WTC11 (cell line): ENCODE results near the gene UBAC2. TPM values are rescaled to one million over a fixed set of nuclear protein-coding genes. Genes with fewer than 3 reads are reported as not detected.

Source experiments
- ATAC-seq: fragments of 200-7000 bp; cut with Tn5 transposase; 2 replicates; pipeline ENCODE4 v1.10.0; 2021; ENCODE audit warnings: mild to moderate bottlenecking, moderate library complexity
- CTCF ChIA-PET: fragments of 300-600 bp; sonication (Branson Sonifier 250); formaldehyde crosslinking; loops from one replicate; lab custom pipeline; 2021; ENCODE audit warnings: antibody characterized with exemption; lab: Charles Lee
- POLR2A ChIA-PET: fragments of 350-600 bp; sonication (Branson Sonifier 250); formaldehyde crosslinking; loops from one replicate; lab custom pipeline; 2021; ENCODE audit warnings: antibody characterized with exemption; lab: Charles Lee
- DNase-seq: peaks from one replicate; pipeline ENCODE4 v3.0.0; 2021; ENCODE audit warnings: low spot score
- H3K27ac Mint-ChIP-seq: 2 replicates; pipeline ENCODE4 v1.8.0; 2021; ENCODE audit warnings: mixed read lengths
- H3K27me3 Mint-ChIP-seq: 2 replicates; pipeline ENCODE4 v1.8.0; 2021; ENCODE audit warnings: low read depth, mild to moderate bottlenecking, moderate library complexity, mixed read lengths
- H3K36me3 Mint-ChIP-seq: 2 replicates; pipeline ENCODE4 v1.8.0; 2021; ENCODE audit warnings: mixed read lengths
- H3K4me1 Mint-ChIP-seq: 2 replicates; pipeline ENCODE4 v1.8.0; 2022; ENCODE audit warnings: mixed read lengths
- H3K4me3 Mint-ChIP-seq: 2 replicates; pipeline ENCODE4 v1.8.0; 2021; ENCODE audit warnings: mild to moderate bottlenecking, moderate library complexity, mixed read lengths
- H3K9me3 Mint-ChIP-seq: 2 replicates; pipeline ENCODE4 v1.8.0; 2021; ENCODE audit warnings: mixed read lengths
- CTCF ChIP-seq: fragments of 200-600 bp; IDR thresholded peaks from 2 replicates; pipeline ENCODE4 v1.8.0; 2022; ENCODE audit warnings: antibody characterized with exemption
- IRF1 ChIP-seq: sonication (generic); formaldehyde crosslinking; IDR thresholded peaks from 2 replicates; pipeline ENCODE4 v1.8.0; 2023; ENCODE audit warnings: missing genetic modification reagents
- IRF2 ChIP-seq: sonication (generic); formaldehyde crosslinking; IDR thresholded peaks from 2 replicates; pipeline ENCODE4 v1.8.0; 2022; ENCODE audit warnings: low read depth, missing genetic modification reagents, borderline replicate concordance
- NFE2L1 ChIP-seq: sonication (generic); formaldehyde crosslinking; IDR thresholded peaks from 2 replicates; pipeline ENCODE4 v1.8.1; 2023; ENCODE audit warnings: missing genetic modification reagents
- NR3C1 ChIP-seq: sonication (generic); formaldehyde crosslinking; conservative IDR thresholded peaks from 2 replicates; pipeline ENCODE4 v1.8.1; 2023; ENCODE audit warnings: low read depth, mild to moderate bottlenecking, missing genetic modification reagents
- SMAD4 ChIP-seq: sonication (generic); formaldehyde crosslinking; IDR thresholded peaks from 2 replicates; pipeline ENCODE4 v1.8.0; 2022; ENCODE audit warnings: mild to moderate bottlenecking, missing genetic modification reagents
- ZNF512 ChIP-seq: sonication (generic); formaldehyde crosslinking; IDR thresholded peaks from 2 replicates; pipeline ENCODE4 v1.8.1; 2022; ENCODE audit warnings: missing genetic modification reagents, borderline replicate concordance
- total RNA-seq: library from RNA; stranded (reverse); gene quantifications from 3 replicates; pipeline ENCODE4 v1.2.3, GENCODE V29; 2021
- TF ChIP-seq, protein P1 (sequence below): fragments of 250-450 bp; sonication (Bioruptor Pico); IDR thresholded peaks from 2 replicates; pipeline ENCODE4 v1.9.0; 2021; ENCODE audit warnings: mild to moderate bottlenecking
- TF ChIP-seq, protein P2 (sequence below): sonication (generic); formaldehyde crosslinking; IDR thresholded peaks from 2 replicates; pipeline ENCODE4 v1.8.0; 2023; ENCODE audit warnings: missing genetic modification reagents, mild to moderate bottlenecking, borderline replicate concordance
- TF ChIP-seq, protein P3 (sequence below): sonication (generic); formaldehyde crosslinking; IDR thresholded peaks from 2 replicates; pipeline ENCODE4 v1.8.0; 2023; ENCODE audit warnings: mild to moderate bottlenecking, missing genetic modification reagents
- TF ChIP-seq, protein P4 (sequence below): sonication (generic); formaldehyde crosslinking; IDR thresholded peaks from 2 replicates; pipeline ENCODE4 v1.8.1; 2023; ENCODE audit warnings: mild to moderate bottlenecking, missing genetic modification reagents

UBAC2 gene
- total RNA-seq, 1 experiment from 2014 or later, result 64.7 TPM

DNA sequence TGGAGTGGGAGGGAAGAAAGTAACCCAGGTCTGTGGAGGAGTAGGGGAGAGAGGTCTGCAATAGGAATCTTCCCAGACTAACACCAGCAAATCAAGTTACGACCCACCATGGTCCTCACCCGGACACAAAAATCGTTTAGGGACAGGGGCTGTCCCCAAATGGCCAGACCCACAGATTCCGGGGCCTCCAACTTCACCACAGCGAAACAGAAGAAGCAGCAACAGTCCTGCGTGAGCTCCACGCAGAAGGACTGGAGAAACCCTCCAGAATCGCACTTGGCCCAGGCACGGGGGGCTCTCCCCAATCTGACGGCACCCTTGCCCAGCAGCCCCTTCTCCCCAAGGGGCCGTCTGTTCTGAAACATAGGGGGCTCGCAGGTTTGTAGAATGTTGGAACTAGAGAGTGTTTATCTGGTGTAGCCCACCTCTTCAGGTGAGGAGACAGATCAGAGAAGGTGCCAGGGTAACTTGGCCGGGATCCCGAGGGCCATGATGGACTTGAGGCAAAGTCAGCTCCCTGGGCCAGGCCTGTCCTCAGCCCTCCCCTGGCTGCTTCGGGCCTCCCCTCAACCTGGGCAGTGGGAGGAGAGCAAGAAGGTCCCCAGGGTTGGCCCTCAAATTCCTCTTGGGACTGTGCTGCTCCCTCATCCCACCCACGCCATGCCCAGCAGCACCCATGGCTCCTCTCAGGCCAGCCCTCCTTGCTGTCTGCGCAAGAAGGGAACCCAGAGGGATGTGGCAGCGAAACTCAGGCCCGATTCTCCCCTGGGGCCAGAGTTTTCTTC is 189.1 kb downstream of the UBAC2 start:
- ChIA-PET CTCF (interaction anchor here (1.3 to 1.4 kb wide), 2 partner anchors 45 to 213 kb away, joined by 4 to 5 read pairs; no protein-coding TSS in a partner anchor), POLR2A (interaction anchor here (0.5 kb wide), 1 partner anchor 188 kb away, joined by 5 read pairs; no protein-coding TSS in a partner anchor)
- TF ChIP-seq NR3C1 (no peak), SMAD4 (no peak), NFE2L1 (CRISPR knock-in tag) (no peak), ZNF512 (CRISPR knock-in tag) (no peak), CTCF (no peak), IRF1 (no peak), IRF2 (CRISPR knock-in tag) (no peak)
- TF ChIP-seq, protein P1, sequence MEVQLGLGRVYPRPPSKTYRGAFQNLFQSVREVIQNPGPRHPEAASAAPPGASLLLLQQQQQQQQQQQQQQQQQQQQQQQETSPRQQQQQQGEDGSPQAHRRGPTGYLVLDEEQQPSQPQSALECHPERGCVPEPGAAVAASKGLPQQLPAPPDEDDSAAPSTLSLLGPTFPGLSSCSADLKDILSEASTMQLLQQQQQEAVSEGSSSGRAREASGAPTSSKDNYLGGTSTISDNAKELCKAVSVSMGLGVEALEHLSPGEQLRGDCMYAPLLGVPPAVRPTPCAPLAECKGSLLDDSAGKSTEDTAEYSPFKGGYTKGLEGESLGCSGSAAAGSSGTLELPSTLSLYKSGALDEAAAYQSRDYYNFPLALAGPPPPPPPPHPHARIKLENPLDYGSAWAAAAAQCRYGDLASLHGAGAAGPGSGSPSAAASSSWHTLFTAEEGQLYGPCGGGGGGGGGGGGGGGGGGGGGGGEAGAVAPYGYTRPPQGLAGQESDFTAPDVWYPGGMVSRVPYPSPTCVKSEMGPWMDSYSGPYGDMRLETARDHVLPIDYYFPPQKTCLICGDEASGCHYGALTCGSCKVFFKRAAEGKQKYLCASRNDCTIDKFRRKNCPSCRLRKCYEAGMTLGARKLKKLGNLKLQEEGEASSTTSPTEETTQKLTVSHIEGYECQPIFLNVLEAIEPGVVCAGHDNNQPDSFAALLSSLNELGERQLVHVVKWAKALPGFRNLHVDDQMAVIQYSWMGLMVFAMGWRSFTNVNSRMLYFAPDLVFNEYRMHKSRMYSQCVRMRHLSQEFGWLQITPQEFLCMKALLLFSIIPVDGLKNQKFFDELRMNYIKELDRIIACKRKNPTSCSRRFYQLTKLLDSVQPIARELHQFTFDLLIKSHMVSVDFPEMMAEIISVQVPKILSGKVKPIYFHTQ (CRISPR knock-in tag), result no peak
- TF ChIP-seq, protein P2, sequence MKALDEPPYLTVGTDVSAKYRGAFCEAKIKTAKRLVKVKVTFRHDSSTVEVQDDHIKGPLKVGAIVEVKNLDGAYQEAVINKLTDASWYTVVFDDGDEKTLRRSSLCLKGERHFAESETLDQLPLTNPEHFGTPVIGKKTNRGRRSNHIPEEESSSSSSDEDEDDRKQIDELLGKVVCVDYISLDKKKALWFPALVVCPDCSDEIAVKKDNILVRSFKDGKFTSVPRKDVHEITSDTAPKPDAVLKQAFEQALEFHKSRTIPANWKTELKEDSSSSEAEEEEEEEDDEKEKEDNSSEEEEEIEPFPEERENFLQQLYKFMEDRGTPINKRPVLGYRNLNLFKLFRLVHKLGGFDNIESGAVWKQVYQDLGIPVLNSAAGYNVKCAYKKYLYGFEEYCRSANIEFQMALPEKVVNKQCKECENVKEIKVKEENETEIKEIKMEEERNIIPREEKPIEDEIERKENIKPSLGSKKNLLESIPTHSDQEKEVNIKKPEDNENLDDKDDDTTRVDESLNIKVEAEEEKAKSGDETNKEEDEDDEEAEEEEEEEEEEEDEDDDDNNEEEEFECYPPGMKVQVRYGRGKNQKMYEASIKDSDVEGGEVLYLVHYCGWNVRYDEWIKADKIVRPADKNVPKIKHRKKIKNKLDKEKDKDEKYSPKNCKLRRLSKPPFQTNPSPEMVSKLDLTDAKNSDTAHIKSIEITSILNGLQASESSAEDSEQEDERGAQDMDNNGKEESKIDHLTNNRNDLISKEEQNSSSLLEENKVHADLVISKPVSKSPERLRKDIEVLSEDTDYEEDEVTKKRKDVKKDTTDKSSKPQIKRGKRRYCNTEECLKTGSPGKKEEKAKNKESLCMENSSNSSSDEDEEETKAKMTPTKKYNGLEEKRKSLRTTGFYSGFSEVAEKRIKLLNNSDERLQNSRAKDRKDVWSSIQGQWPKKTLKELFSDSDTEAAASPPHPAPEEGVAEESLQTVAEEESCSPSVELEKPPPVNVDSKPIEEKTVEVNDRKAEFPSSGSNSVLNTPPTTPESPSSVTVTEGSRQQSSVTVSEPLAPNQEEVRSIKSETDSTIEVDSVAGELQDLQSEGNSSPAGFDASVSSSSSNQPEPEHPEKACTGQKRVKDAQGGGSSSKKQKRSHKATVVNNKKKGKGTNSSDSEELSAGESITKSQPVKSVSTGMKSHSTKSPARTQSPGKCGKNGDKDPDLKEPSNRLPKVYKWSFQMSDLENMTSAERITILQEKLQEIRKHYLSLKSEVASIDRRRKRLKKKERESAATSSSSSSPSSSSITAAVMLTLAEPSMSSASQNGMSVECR (CRISPR knock-in tag), result no peak
- TF ChIP-seq, protein P3, sequence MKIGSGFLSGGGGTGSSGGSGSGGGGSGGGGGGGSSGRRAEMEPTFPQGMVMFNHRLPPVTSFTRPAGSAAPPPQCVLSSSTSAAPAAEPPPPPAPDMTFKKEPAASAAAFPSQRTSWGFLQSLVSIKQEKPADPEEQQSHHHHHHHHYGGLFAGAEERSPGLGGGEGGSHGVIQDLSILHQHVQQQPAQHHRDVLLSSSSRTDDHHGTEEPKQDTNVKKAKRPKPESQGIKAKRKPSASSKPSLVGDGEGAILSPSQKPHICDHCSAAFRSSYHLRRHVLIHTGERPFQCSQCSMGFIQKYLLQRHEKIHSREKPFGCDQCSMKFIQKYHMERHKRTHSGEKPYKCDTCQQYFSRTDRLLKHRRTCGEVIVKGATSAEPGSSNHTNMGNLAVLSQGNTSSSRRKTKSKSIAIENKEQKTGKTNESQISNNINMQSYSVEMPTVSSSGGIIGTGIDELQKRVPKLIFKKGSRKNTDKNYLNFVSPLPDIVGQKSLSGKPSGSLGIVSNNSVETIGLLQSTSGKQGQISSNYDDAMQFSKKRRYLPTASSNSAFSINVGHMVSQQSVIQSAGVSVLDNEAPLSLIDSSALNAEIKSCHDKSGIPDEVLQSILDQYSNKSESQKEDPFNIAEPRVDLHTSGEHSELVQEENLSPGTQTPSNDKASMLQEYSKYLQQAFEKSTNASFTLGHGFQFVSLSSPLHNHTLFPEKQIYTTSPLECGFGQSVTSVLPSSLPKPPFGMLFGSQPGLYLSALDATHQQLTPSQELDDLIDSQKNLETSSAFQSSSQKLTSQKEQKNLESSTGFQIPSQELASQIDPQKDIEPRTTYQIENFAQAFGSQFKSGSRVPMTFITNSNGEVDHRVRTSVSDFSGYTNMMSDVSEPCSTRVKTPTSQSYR (CRISPR knock-in tag), result no peak
- TF ChIP-seq, protein P4, sequence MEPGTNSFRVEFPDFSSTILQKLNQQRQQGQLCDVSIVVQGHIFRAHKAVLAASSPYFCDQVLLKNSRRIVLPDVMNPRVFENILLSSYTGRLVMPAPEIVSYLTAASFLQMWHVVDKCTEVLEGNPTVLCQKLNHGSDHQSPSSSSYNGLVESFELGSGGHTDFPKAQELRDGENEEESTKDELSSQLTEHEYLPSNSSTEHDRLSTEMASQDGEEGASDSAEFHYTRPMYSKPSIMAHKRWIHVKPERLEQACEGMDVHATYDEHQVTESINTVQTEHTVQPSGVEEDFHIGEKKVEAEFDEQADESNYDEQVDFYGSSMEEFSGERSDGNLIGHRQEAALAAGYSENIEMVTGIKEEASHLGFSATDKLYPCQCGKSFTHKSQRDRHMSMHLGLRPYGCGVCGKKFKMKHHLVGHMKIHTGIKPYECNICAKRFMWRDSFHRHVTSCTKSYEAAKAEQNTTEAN (CRISPR knock-in tag), result no peak
- no peak overlapping the region for H3K27ac Mint-ChIP-seq
- peaks cover 9% of the 10 kb centered on the region for H3K36me3 Mint-ChIP-seq
- H3K4me1 Mint-ChIP-seq, result peaks cover 19% of the 10 kb centered on the region
- H3K27me3 Mint-ChIP-seq, result no peaks in the 10 kb centered on the region
- no peak overlapping the region for H3K4me3 Mint-ChIP-seq
- no peak for ATAC-seq
- H3K9me3 Mint-ChIP-seq, result no peaks in the 10 kb centered on the region
- no peak for DNase-seq
